ENCODE measurements around the gene P3R3URF.

P3R3URF gene

DNA sequence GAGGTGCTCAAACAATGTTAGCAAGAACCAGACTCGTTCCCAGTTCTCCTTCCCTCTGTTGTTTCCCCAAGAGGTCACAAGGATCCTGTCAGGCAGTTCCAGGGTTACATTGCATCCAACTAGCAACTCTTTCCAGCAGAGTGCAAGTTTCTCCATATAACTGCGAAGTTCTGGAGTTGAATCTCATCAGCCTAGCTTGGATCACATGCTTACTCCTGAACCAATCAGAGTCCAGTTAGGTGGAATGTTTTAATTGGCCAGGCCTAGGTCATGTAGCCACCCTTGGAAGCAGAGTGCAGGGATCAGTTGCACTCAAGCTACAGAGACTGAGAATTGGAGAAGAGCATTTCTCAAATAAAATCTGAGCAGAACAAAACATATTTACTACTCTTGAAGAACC, 28.0 kb downstream of the P3R3URF start:
- TF ChIP-seq CREB5 (CRISPR knock-in tag; IDR thresholded peaks at IDR 0.05; ENCODE audit: low read depth) (no peak), BACH2 (CRISPR knock-in tag; IDR thresholded peaks at IDR 0.05; ENCODE audit: borderline replicate concordance) (no peak), ZNF565 (CRISPR knock-in tag; conservative IDR thresholded peaks at IDR 0.05; ENCODE audit: low read depth) (no peak), CSDC2 (CRISPR knock-in tag; IDR thresholded peaks at IDR 0.05) (no peak), ESRRG (CRISPR knock-in tag; IDR thresholded peaks at IDR 0.05) (no peak), POU6F1 (CRISPR knock-in tag; IDR thresholded peaks at IDR 0.05; ENCODE audit: borderline replicate concordance, low read depth) (no peak), ZNF8 (CRISPR knock-in tag; IDR thresholded peaks at IDR 0.05) (no peak), ZC3H10 (CRISPR knock-in tag; IDR thresholded peaks at IDR 0.05) (no peak), RARB (CRISPR knock-in tag; IDR thresholded peaks at IDR 0.05) (no peak), GLIS3 (CRISPR knock-in tag; IDR thresholded peaks at IDR 0.05) (no peak), TCF4 (CRISPR knock-in tag; IDR thresholded peaks at IDR 0.05; ENCODE audit: borderline replicate concordance) (no peak), ZFP30 (CRISPR knock-in tag; IDR thresholded peaks at IDR 0.05) (no peak), OSR1 (CRISPR knock-in tag; IDR thresholded peaks at IDR 0.05) (no peak)
- TF ChIP-seq, protein P1, sequence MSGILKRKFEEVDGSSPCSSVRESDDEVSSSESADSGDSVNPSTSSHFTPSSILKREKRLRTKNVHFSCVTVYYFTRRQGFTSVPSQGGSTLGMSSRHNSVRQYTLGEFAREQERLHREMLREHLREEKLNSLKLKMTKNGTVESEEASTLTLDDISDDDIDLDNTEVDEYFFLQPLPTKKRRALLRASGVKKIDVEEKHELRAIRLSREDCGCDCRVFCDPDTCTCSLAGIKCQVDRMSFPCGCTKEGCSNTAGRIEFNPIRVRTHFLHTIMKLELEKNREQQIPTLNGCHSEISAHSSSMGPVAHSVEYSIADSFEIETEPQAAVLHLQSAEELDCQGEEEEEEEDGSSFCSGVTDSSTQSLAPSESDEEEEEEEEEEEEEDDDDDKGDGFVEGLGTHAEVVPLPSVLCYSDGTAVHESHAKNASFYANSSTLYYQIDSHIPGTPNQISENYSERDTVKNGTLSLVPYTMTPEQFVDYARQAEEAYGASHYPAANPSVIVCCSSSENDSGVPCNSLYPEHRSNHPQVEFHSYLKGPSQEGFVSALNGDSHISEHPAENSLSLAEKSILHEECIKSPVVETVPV (CRISPR knock-in tag; IDR thresholded peaks at IDR 0.05) = no peak
- TF ChIP-seq, protein P2, sequence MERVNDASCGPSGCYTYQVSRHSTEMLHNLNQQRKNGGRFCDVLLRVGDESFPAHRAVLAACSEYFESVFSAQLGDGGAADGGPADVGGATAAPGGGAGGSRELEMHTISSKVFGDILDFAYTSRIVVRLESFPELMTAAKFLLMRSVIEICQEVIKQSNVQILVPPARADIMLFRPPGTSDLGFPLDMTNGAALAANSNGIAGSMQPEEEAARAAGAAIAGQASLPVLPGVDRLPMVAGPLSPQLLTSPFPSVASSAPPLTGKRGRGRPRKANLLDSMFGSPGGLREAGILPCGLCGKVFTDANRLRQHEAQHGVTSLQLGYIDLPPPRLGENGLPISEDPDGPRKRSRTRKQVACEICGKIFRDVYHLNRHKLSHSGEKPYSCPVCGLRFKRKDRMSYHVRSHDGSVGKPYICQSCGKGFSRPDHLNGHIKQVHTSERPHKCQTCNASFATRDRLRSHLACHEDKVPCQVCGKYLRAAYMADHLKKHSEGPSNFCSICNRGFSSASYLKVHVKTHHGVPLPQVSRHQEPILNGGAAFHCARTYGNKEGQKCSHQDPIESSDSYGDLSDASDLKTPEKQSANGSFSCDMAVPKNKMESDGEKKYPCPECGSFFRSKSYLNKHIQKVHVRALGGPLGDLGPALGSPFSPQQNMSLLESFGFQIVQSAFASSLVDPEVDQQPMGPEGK (CRISPR knock-in tag; IDR thresholded peaks at IDR 0.05; ENCODE audit: borderline replicate concordance) = no peak
- ATAC-seq = no peak

GRCh38 chr1:46137916-46138315, 38.4 kb downstream of the P3R3URF start:
- ATAC-seq = no peak
- TF ChIP-seq ZFP30 (CRISPR knock-in tag; IDR thresholded peaks at IDR 0.05) = no peak
- TF ChIP-seq GLIS3 (CRISPR knock-in tag; IDR thresholded peaks at IDR 0.05) = no peak

DNA sequence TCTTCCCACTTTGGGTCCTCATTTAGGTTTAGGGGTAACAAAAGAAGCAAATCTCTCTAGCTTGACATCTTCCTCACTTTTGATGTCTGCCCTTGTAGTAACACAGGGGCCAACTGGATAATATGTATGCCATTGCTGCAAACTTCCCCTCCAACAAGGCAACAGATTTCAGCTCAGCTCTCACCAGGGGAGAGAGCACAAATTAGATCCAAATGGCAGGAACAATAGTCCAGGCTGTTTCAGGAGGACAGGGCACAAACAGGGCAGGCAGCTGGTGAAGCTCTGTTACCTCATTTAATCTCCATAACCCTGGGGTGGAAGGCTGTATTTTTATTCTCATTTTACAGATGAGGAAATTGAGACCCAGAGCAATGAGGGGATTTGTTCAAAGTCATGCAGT, 39.6 kb downstream of the P3R3URF start:
- ATAC-seq = no peak
- no peak for TF ChIP-seq ISL1 (CRISPR knock-in tag; IDR thresholded peaks at IDR 0.05)

DNA sequence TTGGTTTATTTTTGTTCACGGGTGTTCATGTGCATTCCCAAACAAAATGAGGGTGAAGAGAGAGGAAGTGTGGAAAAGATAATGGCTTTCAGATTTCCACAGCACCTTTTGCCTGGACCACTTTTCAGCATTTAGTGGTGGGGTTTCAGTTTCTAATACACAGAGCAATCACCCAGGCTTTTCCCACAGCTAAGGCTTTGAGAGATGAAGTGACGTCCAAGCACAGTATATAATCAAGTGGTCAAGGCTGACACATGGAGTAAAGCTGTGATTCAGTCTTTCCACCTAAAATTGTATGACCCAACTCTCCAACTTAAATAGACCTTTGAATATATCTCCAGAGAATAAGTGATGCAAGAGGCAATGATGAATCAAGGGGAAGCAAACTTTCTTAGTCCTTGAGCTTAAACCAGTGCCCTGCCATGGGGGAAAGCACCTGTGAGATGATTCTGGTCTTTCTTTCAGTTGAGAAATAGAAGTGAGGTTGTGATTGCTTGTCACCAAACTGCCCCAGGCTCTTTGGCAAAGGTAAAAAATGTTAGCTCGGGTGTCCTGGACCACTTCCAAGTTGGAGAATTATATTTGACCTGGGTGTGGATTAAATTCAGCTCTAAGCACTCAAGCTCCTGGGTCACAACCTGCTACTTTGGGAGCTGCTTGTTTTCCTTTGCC, 41.5 kb downstream of the P3R3URF start:
- TF ChIP-seq ISL1 (CRISPR knock-in tag; IDR thresholded peaks at IDR 0.05) (no peak), CREB5 (CRISPR knock-in tag; IDR thresholded peaks at IDR 0.05; ENCODE audit: low read depth) (no peak), ESRRG (CRISPR knock-in tag; IDR thresholded peaks at IDR 0.05) (no peak), ZFP3 (CRISPR knock-in tag; IDR thresholded peaks at IDR 0.05) (no peak), SNAI2 (CRISPR knock-in tag; IDR thresholded peaks at IDR 0.05) (no peak), ZC3H10 (CRISPR knock-in tag; IDR thresholded peaks at IDR 0.05) (no peak), PPARA (CRISPR knock-in tag; IDR thresholded peaks at IDR 0.05; ENCODE audit: borderline replicate concordance) (no peak), CSDC2 (CRISPR knock-in tag; IDR thresholded peaks at IDR 0.05) (no peak), GLIS3 (CRISPR knock-in tag; IDR thresholded peaks at IDR 0.05) (no peak), ZFP30 (CRISPR knock-in tag; IDR thresholded peaks at IDR 0.05) (no peak), TCF4 (CRISPR knock-in tag; IDR thresholded peaks at IDR 0.05; ENCODE audit: borderline replicate concordance) (no peak)
- TF ChIP-seq, protein P1 (CRISPR knock-in tag; IDR thresholded peaks at IDR 0.05) = no peak
- no peak for ATAC-seq

Data from SK-N-SH treated with all-trans-retinoic acid at 6 μM for 48 hours (cell line).